Subcutaneous adipose tissue (tissue), 4 donors: ENCODE measurements around the gene EPC1. TPM values are rescaled to one million over a fixed set of nuclear protein-coding genes. Genes with fewer than 3 reads are reported as not detected.

Experiments
- total RNA-seq, 4 donors: library from RNA; depleted of rRNA; stranded (reverse); fragments of >200 nt; gene quantifications; one replicate each; pipeline ENCODE4 v1.1.0, GENCODE V29; 2016
- TF ChIP-seq, protein P1 (sequence below): fragments of 450-650 bp; IDR thresholded peaks from one replicate; pipeline ENCODE4 v1.5.1; 2016; ENCODE audit warnings: low read depth, mild to moderate bottlenecking, control low read depth, antibody characterized with exemption, moderate library complexity

The EPC1 gene
- total RNA-seq, 4 donors from 2014 or later = 35.2 to 49.9 (median 41.6) TPM

DNA sequence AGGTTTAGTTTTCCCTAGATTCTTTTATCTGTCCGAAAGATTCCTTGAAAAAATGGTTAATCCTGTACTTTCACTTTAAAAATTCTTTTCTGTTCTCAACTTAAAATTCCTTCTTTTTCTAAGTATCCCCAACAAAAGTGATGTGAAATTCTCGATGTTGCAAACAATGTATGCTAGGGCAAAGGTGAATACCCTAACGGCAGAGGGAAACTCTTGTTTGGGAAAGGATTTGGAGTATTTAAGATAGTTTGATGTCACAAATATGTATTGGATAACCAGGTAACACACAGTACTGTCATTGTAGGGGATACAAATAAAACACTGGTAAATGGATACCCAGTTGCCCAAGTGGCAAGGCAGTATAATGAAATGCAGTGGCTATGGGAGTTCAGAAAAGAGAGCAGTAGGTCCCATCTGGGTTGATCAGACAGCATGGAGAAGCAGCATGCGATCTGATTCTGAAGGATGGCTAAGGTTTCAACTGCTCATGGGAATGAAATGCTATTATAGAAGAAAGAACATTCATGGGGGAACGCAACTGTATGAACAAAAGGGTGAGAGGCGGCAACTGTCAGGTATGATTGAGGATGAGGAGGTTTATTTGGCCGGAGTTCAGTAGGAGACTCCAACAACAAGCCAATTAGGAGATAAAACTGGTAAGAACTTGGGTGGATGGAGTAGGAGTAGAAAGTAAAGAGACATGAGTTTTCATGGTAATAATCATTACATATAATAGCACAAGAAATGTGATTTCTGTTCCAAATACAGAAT lies 3.2 kb upstream of the EPC1 start:
- TF ChIP-seq, protein P1, sequence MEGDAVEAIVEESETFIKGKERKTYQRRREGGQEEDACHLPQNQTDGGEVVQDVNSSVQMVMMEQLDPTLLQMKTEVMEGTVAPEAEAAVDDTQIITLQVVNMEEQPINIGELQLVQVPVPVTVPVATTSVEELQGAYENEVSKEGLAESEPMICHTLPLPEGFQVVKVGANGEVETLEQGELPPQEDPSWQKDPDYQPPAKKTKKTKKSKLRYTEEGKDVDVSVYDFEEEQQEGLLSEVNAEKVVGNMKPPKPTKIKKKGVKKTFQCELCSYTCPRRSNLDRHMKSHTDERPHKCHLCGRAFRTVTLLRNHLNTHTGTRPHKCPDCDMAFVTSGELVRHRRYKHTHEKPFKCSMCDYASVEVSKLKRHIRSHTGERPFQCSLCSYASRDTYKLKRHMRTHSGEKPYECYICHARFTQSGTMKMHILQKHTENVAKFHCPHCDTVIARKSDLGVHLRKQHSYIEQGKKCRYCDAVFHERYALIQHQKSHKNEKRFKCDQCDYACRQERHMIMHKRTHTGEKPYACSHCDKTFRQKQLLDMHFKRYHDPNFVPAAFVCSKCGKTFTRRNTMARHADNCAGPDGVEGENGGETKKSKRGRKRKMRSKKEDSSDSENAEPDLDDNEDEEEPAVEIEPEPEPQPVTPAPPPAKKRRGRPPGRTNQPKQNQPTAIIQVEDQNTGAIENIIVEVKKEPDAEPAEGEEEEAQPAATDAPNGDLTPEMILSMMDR = no peak

- TF ChIP-seq, protein P1 = no peak
Observed at GRCh38 chr10:32349199-32349585, 2.2 kb upstream of the EPC1 start.

GRCh38 chr10:32348297-32349198 lies 1.6 kb upstream of the EPC1 start:
- TF ChIP-seq, protein P1 = no peak

- TF ChIP-seq, protein P1 = no peak
Observed at GRCh38 chr10:32347363-32348022, 535 bp upstream of the EPC1 start.

- TF ChIP-seq, protein P1 = no peak
Observed at GRCh38 chr10:32346134-32346550, 816 bp downstream of the EPC1 start.

GRCh38 chr10:32341596-32341995 lies 5.4 kb downstream of the EPC1 start:
- TF ChIP-seq, protein P1 = no peak

DNA sequence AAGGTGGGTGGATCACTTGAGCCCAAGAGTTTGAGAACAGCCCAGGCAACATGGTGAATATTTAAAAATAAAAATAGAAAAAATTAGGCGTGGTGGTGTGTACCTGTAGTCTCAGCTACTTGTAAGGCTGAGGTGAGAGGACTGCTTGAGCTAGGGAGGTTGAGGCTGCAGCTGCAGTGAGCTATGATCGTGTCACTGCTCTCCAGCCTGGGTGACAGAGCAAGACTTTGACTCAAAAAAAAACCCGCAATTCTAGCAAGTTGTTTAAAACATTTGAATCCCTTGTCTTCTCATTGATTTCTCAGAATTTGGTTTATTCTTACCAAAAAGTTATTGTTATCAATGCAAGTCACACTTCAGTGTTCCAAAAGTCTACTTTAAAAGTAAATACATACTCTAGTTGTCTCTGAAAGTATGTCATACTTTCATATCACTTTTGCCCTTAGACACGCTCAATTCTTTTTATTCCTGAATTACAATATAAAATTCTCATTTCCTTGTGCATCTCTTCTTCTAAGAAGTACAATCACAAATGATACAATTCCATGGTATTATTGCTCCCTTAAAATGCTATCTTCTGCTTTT lies 6.3 kb downstream of the EPC1 start:
- TF ChIP-seq, protein P1 = no peak
